H9 (cell line): ENCODE results near the gene WEE2. TPM values are rescaled to one million over a fixed set of nuclear protein-coding genes. Genes with fewer than 3 reads are reported as not detected.

Source experiments
- DNase-seq: peaks from one replicate; pipeline ENCODE4 v3.0.0-alpha.2; 2017
- H2AFZ ChIP-seq: one replicate; pipeline ENCODE4 v1.6.1; 2013; ENCODE audit warnings: mild to moderate bottlenecking, low read length, control low read depth, moderate library complexity
- H2AK5ac ChIP-seq: 2 replicates; pipeline ENCODE4 v1.6.1; 2013; ENCODE audit warnings: low read length, control low read depth, mixed read lengths; ENCODE audit not compliant: insufficient read length
- H2BK120ac ChIP-seq: one replicate; pipeline ENCODE4 v1.6.1; 2013; ENCODE audit warnings: low read depth, mild to moderate bottlenecking, low read length, control low read depth, inconsistent platforms; ENCODE audit not compliant: poor library complexity, severe bottlenecking
- H2BK12ac ChIP-seq: 2 replicates; pipeline ENCODE4 v1.6.1; 2013; ENCODE audit warnings: low read length, control low read depth, mixed read lengths, low read depth; ENCODE audit not compliant: insufficient read length
- H2BK15ac ChIP-seq: 2 replicates; pipeline ENCODE4 v1.6.1; 2013; ENCODE audit warnings: low read depth, low read length, control low read depth
- H2BK20ac ChIP-seq: one replicate; pipeline ENCODE4 v1.6.1; 2013; ENCODE audit warnings: low read depth, mild to moderate bottlenecking, low read length, control low read depth, inconsistent platforms; ENCODE audit not compliant: poor library complexity, severe bottlenecking
- H2BK5ac ChIP-seq: 2 replicates; pipeline ENCODE4 v1.6.1; 2013; ENCODE audit warnings: low read length, control low read depth, mixed read lengths; ENCODE audit not compliant: insufficient read length
- H3K14ac ChIP-seq: 2 replicates; pipeline ENCODE4 v1.6.1; 2013; ENCODE audit warnings: low read length, control low read depth; ENCODE audit not compliant: insufficient read depth
- H3K18ac ChIP-seq: 2 replicates; pipeline ENCODE4 v1.6.1; 2013; ENCODE audit warnings: low read depth, mild to moderate bottlenecking, mixed read lengths, low read length, control low read depth; ENCODE audit not compliant: insufficient read length
- H3K23ac ChIP-seq: 2 replicates; pipeline ENCODE4 v1.6.1; 2013; ENCODE audit warnings: low read length, control low read depth, mixed read lengths, low read depth; ENCODE audit not compliant: insufficient read length
- H3K23me2 ChIP-seq: 2 replicates; pipeline ENCODE4 v1.6.1; 2013; ENCODE audit warnings: low read depth, mild to moderate bottlenecking, mixed read lengths, low read length, control low read depth; ENCODE audit not compliant: insufficient read length, poor library complexity, severe bottlenecking
- H3K27ac ChIP-seq: 2 replicates; pipeline ENCODE4 v1.5.1; 2013; ENCODE audit warnings: low read length, control low read depth, mixed read lengths, low read depth; ENCODE audit not compliant: insufficient read length
- H3K27me3 ChIP-seq: 2 replicates; pipeline ENCODE4 v1.6.1; 2013; ENCODE audit warnings: low read length, control low read depth, inconsistent platforms; ENCODE audit not compliant: insufficient read depth
- H3K4ac ChIP-seq: 2 replicates; pipeline ENCODE4 v1.6.1; 2013; ENCODE audit warnings: low read depth, mild to moderate bottlenecking, control low read depth, inconsistent platforms, low read length, moderate library complexity
- H3K4me1 ChIP-seq: 2 replicates; pipeline ENCODE4 v1.6.1; 2013; ENCODE audit warnings: low read length, control low read depth, inconsistent platforms; ENCODE audit not compliant: insufficient read depth
- H3K4me2 ChIP-seq: 2 replicates; pipeline ENCODE4 v1.6.1; 2013; ENCODE audit warnings: low read length, control low read depth, mixed read lengths; ENCODE audit not compliant: insufficient read length, insufficient read depth
- H3K56ac ChIP-seq: 2 replicates; pipeline ENCODE4 v1.6.1; 2013; ENCODE audit warnings: low read depth, mild to moderate bottlenecking, mixed read lengths, low read length, control low read depth; ENCODE audit not compliant: insufficient read length
- H3K79me1 ChIP-seq: 2 replicates; pipeline ENCODE4 v1.6.1; 2013; ENCODE audit warnings: low read depth, mild to moderate bottlenecking, moderate library complexity, low read length, control low read depth, inconsistent platforms; ENCODE audit not compliant: insufficient read depth, poor library complexity, severe bottlenecking
- H3K79me2 ChIP-seq: 2 replicates; pipeline ENCODE4 v1.6.1; 2013; ENCODE audit warnings: low read length, control low read depth, inconsistent platforms; ENCODE audit not compliant: insufficient read depth
- H3K9ac ChIP-seq: 2 replicates; pipeline ENCODE4 v1.6.1; 2013; ENCODE audit warnings: low read length, control low read depth, mixed read lengths; ENCODE audit not compliant: insufficient read length; ENCODE audit errors: extremely low read depth
- H3K9me3 ChIP-seq: one replicate; pipeline ENCODE4 v1.6.1; 2013; ENCODE audit warnings: low read depth, low read length, inconsistent platforms; ENCODE audit not compliant: control insufficient read depth
- H3T11ph ChIP-seq: one replicate; pipeline ENCODE4 v1.6.1; 2013; ENCODE audit warnings: mild to moderate bottlenecking, low read length, control low read depth, inconsistent platforms
- H4K20me1 ChIP-seq: one replicate; pipeline ENCODE4 v1.6.1; 2013; ENCODE audit not compliant: control insufficient read depth, insufficient read length, insufficient read depth
- H4K5ac ChIP-seq: 2 replicates; pipeline ENCODE4 v1.6.1; 2013; ENCODE audit warnings: low read depth, mild to moderate bottlenecking, mixed read lengths, low read length, control low read depth; ENCODE audit not compliant: insufficient read length
- H4K8ac ChIP-seq: replicated peaks from 2 replicates; pipeline ENCODE4 v1.6.1; 2013; ENCODE audit warnings: low read length, control low read depth, mixed read lengths, low read depth; ENCODE audit not compliant: insufficient read length
- H4K91ac ChIP-seq: 2 replicates; pipeline ENCODE4 v1.6.1; 2013; ENCODE audit warnings: low read depth, mild to moderate bottlenecking, moderate library complexity, mixed read lengths, low read length, control low read depth; ENCODE audit not compliant: insufficient read length
- H3K27ac Mint-ChIP-seq, 3 experiments: 2 replicates in 2 of 3; 3 replicates in 1 of 3; pipeline ENCODE4 v1.8.0; 2020 to 2021; ENCODE audit warnings: mixed read lengths in 3 of 3, mild to moderate bottlenecking in 1 of 3, moderate library complexity in 1 of 3
- H3K27me3 Mint-ChIP-seq: 2 replicates; pipeline ENCODE4 v1.8.0; 2021; ENCODE audit warnings: low read depth, mild to moderate bottlenecking, moderate library complexity, mixed read lengths
- H3K36me3 Mint-ChIP-seq, 3 experiments: 2 replicates in 2 of 3; 3 replicates in 1 of 3; pipeline ENCODE4 v1.8.0; 2020 to 2021; ENCODE audit warnings: low read depth in 3 of 3, mixed read lengths in 3 of 3; ENCODE audit not compliant: insufficient read depth in 1 of 3
- H3K4me1 Mint-ChIP-seq, 2 experiments: 2 replicates each; pipeline ENCODE4 v1.8.0; 2020; ENCODE audit warnings: mixed read lengths in 2 of 2
- H3K4me3 Mint-ChIP-seq, 2 experiments: 2 replicates in 1 of 2; 3 replicates in 1 of 2; pipeline ENCODE4 v1.8.0; 2020 to 2021; ENCODE audit warnings: mild to moderate bottlenecking in 2 of 2, mixed read lengths in 2 of 2, moderate library complexity in 1 of 2
- H3K9me3 Mint-ChIP-seq, 2 experiments: 2 replicates in 1 of 2; 3 replicates in 1 of 2; pipeline ENCODE4 v1.8.0; 2020; ENCODE audit warnings: mild to moderate bottlenecking in 2 of 2, mixed read lengths in 2 of 2, moderate library complexity in 1 of 2
- WGBS: extraction: QIAGEN DNeasy Blood & Tissue Kit; methylation state at CpG from one replicate; pipeline ENCODE4 v1.1.7; 2013; ENCODE audit warnings: missing lambda C conversion rate, low lambda C conversion rate, mixed read lengths; ENCODE audit not compliant: insufficient read length; ENCODE audit errors: extremely low coverage; 5-methylcytosine and 5-hydroxymethylcytosine counted together
- total RNA-seq: library from RNA; stranded (reverse); gene quantifications from 2 replicates; pipeline ENCODE4 v1.2.1, GENCODE V29; 2021
- TF ChIP-seq, protein P1 (sequence below): fragments of 200-600 bp; sonication (generic); conservative IDR thresholded peaks from 3 replicates; pipeline ENCODE4 v1.8.0; 2021; ENCODE audit warnings: antibody characterized with exemption, mild to moderate bottlenecking

Gene WEE2
- total RNA-seq, 1 experiment from 2014 or later: not detected

DNA sequence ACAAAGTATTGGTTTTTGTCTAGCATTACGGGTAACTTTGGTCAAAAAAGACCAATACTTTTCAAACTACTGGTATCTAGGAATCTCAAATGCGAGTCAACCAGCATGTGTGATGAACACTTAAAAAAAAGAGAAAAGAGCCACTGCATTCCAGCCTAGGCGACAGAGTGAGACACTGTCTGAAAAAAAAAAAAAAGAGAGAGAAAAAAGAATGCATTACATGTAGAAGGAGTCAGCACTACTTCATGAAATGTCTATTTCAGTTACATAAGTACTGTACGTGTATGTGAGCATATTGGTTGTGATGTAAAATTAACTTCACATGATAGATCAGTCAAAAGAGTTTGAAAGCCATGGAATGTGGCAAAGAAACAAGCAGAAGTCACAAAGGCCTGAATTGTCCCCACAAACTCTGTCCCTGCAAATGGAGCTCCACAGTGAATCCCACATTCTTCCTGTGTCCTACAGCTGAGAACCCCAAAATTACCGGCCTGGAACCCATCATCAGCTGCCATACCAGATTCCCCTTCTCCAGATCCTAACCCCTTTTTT lies 7.8 kb upstream of the WEE2 start:
- H4K91ac ChIP-seq: no peak overlapping the region
- no peaks in the 10 kb centered on the region for H3K9me3 Mint-ChIP-seq
- peaks cover 23% of the 10 kb centered on the region for H3K27me3 Mint-ChIP-seq
- 0 out of 7 replicates have a peak overlapping the region, but pooled peaks of 1 of the 3 experiments have one; percentile 59 for H3K27ac Mint-ChIP-seq
- no peak overlapping the region for H2AFZ ChIP-seq
- WGBS: no CpG with 5 or more reads among the region's 5 CpGs
- no peak overlapping the region for H2AK5ac ChIP-seq
- H4K20me1 ChIP-seq: no peaks in the 10 kb centered on the region
- H3K4me1 ChIP-seq: peaks cover 4% of the 10 kb centered on the region
- no peak overlapping the region for H3K4ac ChIP-seq
- peaks cover 5% of the 10 kb centered on the region for H3K23me2 ChIP-seq
- H3T11ph ChIP-seq: no peak overlapping the region
- peak overlapping the region; percentile 79 to 87 for H3K4me3 Mint-ChIP-seq
- no peaks in the 10 kb centered on the region for H3K9me3 ChIP-seq
- no peak overlapping the region for H4K5ac ChIP-seq
- H3K36me3 Mint-ChIP-seq: 0 out of 7 replicates have a peak, but pooled peaks cover 0 to 3% (median 0%) of the 10 kb centered on the region in 3 experiments
- H3K79me1 ChIP-seq: no peaks in the 10 kb centered on the region
- H2BK5ac ChIP-seq: no peak overlapping the region
- H3K56ac ChIP-seq: no peak overlapping the region
- H3K4me1 Mint-ChIP-seq: peaks cover 67% of the 10 kb centered on the region in 2 experiments
- H2BK20ac ChIP-seq: no peak overlapping the region
- no peak overlapping the region for H4K8ac ChIP-seq
- no peaks in the 10 kb centered on the region for H3K79me2 ChIP-seq
- H3K27me3 ChIP-seq: peaks cover 2% of the 10 kb centered on the region; the same call in 1 of the 2 replicates
- H3K23ac ChIP-seq: no peak overlapping the region
- H3K9ac ChIP-seq: no peak overlapping the region
- H2BK15ac ChIP-seq: no peak overlapping the region
- TF ChIP-seq, protein P1, sequence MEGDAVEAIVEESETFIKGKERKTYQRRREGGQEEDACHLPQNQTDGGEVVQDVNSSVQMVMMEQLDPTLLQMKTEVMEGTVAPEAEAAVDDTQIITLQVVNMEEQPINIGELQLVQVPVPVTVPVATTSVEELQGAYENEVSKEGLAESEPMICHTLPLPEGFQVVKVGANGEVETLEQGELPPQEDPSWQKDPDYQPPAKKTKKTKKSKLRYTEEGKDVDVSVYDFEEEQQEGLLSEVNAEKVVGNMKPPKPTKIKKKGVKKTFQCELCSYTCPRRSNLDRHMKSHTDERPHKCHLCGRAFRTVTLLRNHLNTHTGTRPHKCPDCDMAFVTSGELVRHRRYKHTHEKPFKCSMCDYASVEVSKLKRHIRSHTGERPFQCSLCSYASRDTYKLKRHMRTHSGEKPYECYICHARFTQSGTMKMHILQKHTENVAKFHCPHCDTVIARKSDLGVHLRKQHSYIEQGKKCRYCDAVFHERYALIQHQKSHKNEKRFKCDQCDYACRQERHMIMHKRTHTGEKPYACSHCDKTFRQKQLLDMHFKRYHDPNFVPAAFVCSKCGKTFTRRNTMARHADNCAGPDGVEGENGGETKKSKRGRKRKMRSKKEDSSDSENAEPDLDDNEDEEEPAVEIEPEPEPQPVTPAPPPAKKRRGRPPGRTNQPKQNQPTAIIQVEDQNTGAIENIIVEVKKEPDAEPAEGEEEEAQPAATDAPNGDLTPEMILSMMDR: no peak
- no peak for DNase-seq
- H2BK120ac ChIP-seq: no peak overlapping the region
- H3K4me2 ChIP-seq: peak overlapping the region; percentile 89
- no peak overlapping the region for H3K27ac ChIP-seq
- no peak overlapping the region for H2BK12ac ChIP-seq
- 0 out of 2 replicates have a peak overlapping the region, but pooled peaks have one; percentile 1 for H3K14ac ChIP-seq
- no peak overlapping the region for H3K18ac ChIP-seq
